Endothelial cell (in vitro differentiated cells): ENCODE measurements around the gene PLEKHA7. TPM values are rescaled to one million over a fixed set of nuclear protein-coding genes. Genes with fewer than 3 reads are reported as not detected.

Source experiments
- DNase-seq: peaks from one replicate; pipeline ENCODE4 v3.0.0; 2021; ENCODE audit warnings: low spot score
- H3K27ac Mint-ChIP-seq: one replicate; pipeline ENCODE4 v1.8.0; 2021; ENCODE audit warnings: mixed read lengths, inconsistent platforms; ENCODE audit not compliant: unreplicated experiment
- H3K27me3 Mint-ChIP-seq: one replicate; pipeline ENCODE4 v1.8.0; 2021; ENCODE audit warnings: mild to moderate bottlenecking, moderate library complexity, mixed read lengths, inconsistent platforms; ENCODE audit not compliant: unreplicated experiment
- H3K36me3 Mint-ChIP-seq: one replicate; pipeline ENCODE4 v1.8.0; 2021; ENCODE audit warnings: mild to moderate bottlenecking, low read depth, mixed read lengths, inconsistent platforms; ENCODE audit not compliant: unreplicated experiment
- H3K4me1 Mint-ChIP-seq: one replicate; pipeline ENCODE4 v1.8.0; 2021; ENCODE audit warnings: mild to moderate bottlenecking, mixed read lengths, inconsistent platforms; ENCODE audit not compliant: unreplicated experiment
- H3K4me3 Mint-ChIP-seq: one replicate; pipeline ENCODE4 v1.8.0; 2021; ENCODE audit warnings: mild to moderate bottlenecking, mixed read lengths, inconsistent platforms; ENCODE audit not compliant: unreplicated experiment
- H3K9me3 Mint-ChIP-seq: one replicate; pipeline ENCODE4 v1.8.0; 2021; ENCODE audit warnings: mixed read lengths, inconsistent platforms; ENCODE audit not compliant: unreplicated experiment
- CTCF ChIP-seq: fragments of 200-600 bp; sonication (generic); IDR thresholded peaks from one replicate; pipeline ENCODE4 v1.5.0; 2021; ENCODE audit warnings: antibody characterized with exemption; ENCODE audit not compliant: unreplicated experiment
- total RNA-seq: library from RNA; stranded (reverse); fragmentation: NEBNext Ultra II Directional; extraction: Animal tissue kit (Norgen Biotek cat#: 25700); gene quantifications from one replicate; pipeline ENCODE4 v1.2.1, GENCODE V29; 2021; ENCODE audit not compliant: unreplicated experiment

The PLEKHA7 gene
- total RNA-seq, 1 donor from 2014 or later, result 8.2 TPM

GRCh38 chr11:16969010-16969999, 44.9 kb downstream of the PLEKHA7 start:
- no peak for TF ChIP-seq CTCF
- H3K27ac Mint-ChIP-seq, result no peak overlapping the region
- H3K9me3 Mint-ChIP-seq, result no peaks in the 10 kb centered on the region
- no peaks in the 10 kb centered on the region for H3K36me3 Mint-ChIP-seq
- peaks cover 8% of the 10 kb centered on the region for H3K4me1 Mint-ChIP-seq
- H3K27me3 Mint-ChIP-seq, result peaks cover 9% of the 10 kb centered on the region
- H3K4me3 Mint-ChIP-seq, result no peak overlapping the region
- DNase-seq, result no peak

GRCh38 chr11:16968196-16968595, 46.0 kb downstream of the PLEKHA7 start:
- H3K27ac Mint-ChIP-seq, result no peak overlapping the region
- no peak for TF ChIP-seq CTCF
- H3K27me3 Mint-ChIP-seq, result peaks cover 9% of the 10 kb centered on the region
- no peak for DNase-seq
- H3K4me3 Mint-ChIP-seq, result no peak overlapping the region
- H3K4me1 Mint-ChIP-seq, result peaks cover 3% of the 10 kb centered on the region
- no peaks in the 10 kb centered on the region for H3K9me3 Mint-ChIP-seq
- no peaks in the 10 kb centered on the region for H3K36me3 Mint-ChIP-seq

GRCh38 chr11:16966930-16967671, 47.1 kb downstream of the PLEKHA7 start:
- TF ChIP-seq CTCF, result no peak
- Mint-ChIP-seq H3K27me3 (peaks cover 9% of the 10 kb centered on the region), H3K4me3 (no peak overlapping the region), H3K36me3 (no peaks in the 10 kb centered on the region), H3K27ac (no peak overlapping the region), H3K9me3 (no peaks in the 10 kb centered on the region), H3K4me1 (peaks cover 3% of the 10 kb centered on the region)
- DNase-seq, result no peak

GRCh38 chr11:16964501-16964900, 49.7 kb downstream of the PLEKHA7 start:
- H3K36me3 Mint-ChIP-seq, result no peaks in the 10 kb centered on the region
- no peak overlapping the region for H3K4me3 Mint-ChIP-seq
- H3K27me3 Mint-ChIP-seq, result peaks cover 9% of the 10 kb centered on the region
- H3K27ac Mint-ChIP-seq, result no peak overlapping the region
- no peak for TF ChIP-seq CTCF
- peaks cover 8% of the 10 kb centered on the region for H3K4me1 Mint-ChIP-seq
- no peak for DNase-seq
- H3K9me3 Mint-ChIP-seq, result no peaks in the 10 kb centered on the region
